ENCODE measurements around the gene DAB2. TPM values are rescaled to one million over a fixed set of nuclear protein-coding genes. Genes with fewer than 3 reads are reported as not detected.

DAB2 gene
- total RNA-seq = not detected

GRCh38 chr5:39424736-39425637, at the start of gene DAB2:
DAB2 (minus strand) TSS chr5:39424980; CDS start chr5:39394320, 30,660 bp downstream.

GRCh38 chr5:39364367-39364766, 60.4 kb downstream of the DAB2 start, which contains the start of gene C9:
C9 (minus strand) TSS chr5:39364495; CDS start chr5:39364464, 31 bp downstream.

Other genes starting within 250 kb of the DAB2 start
- gene FYB1, start 205.4 kb downstream of the DAB2 start, total RNA-seq = 100 to 1,000 TPM; 318 to 335 TPM
- gene C9, start 60.5 kb downstream of the DAB2 start, total RNA-seq = not detected

All from activated naive CD4-positive, alpha-beta T cell treated with anti-CD3 and anti-CD28 coated beads, Interleukin-2, amount 10 ng/mL, durations not matched to agents 5 hours and 36 hours (primary cell).